Activated T-helper 1 cell treated with anti-CD3 and anti-CD28 coated beads, Interleukin-12 subunit alpha, Interleukin-12 subunit beta, Interleukin-2, Interleukin-4 antibody, amounts not matched to agents 30 ng/mL and 10 ng/mL and 1 ng/mL, durations not matched to agents 14 hours and 24 hours and 36 hours (primary cell): Measurements from ENCODE around the gene CLCNKA. TPM values are rescaled to one million over a fixed set of nuclear protein-coding genes. Genes with fewer than 3 reads are reported as not detected.

Source experiments
- DNase-seq: peaks from one replicate; pipeline ENCODE4 v3.0.0; 2021; ENCODE audit warnings: low spot score
- H3K27ac Mint-ChIP-seq: one replicate; pipeline ENCODE4 v1.8.0; 2021; ENCODE audit warnings: mild to moderate bottlenecking, mixed read lengths
- H3K27me3 Mint-ChIP-seq: one replicate; pipeline ENCODE4 v1.8.0; 2022; ENCODE audit warnings: mild to moderate bottlenecking, moderate library complexity, mixed read lengths; ENCODE audit not compliant: insufficient read depth
- H3K36me3 Mint-ChIP-seq: one replicate; pipeline ENCODE4 v1.8.0; 2021; ENCODE audit warnings: low read depth, mixed read lengths
- H3K4me1 Mint-ChIP-seq: one replicate; pipeline ENCODE4 v1.8.0; 2021; ENCODE audit warnings: low read depth, mixed read lengths
- H3K4me3 Mint-ChIP-seq: one replicate; pipeline ENCODE4 v1.8.0; 2021; ENCODE audit warnings: mild to moderate bottlenecking, moderate library complexity, mixed read lengths
- H3K9me3 Mint-ChIP-seq: one replicate; pipeline ENCODE4 v1.8.0; 2021; ENCODE audit warnings: mixed read lengths
- intact Hi-C: fragments of 100-400 bp; cut with micrococcal nuclease; formaldehyde crosslinking; loops from one replicate; pipeline ENCODE4 v1.15.1; 2024
- total RNA-seq: library from RNA; stranded (reverse); gene quantifications from 2 replicates; pipeline ENCODE4 v1.2.3, GENCODE V29; 2022

CLCNKA gene
- total RNA-seq, 1 donor from 2014 or later: not detected

GRCh38 chr1:16077406-16078245 is 55.8 kb downstream of the CLCNKA start:
- Mint-ChIP-seq H3K9me3 (no peaks in the 10 kb centered on the region), H3K4me1 (peaks cover 19% of the 10 kb centered on the region), H3K4me3 (no peak overlapping the region), H3K36me3 (no peaks in the 10 kb centered on the region), H3K27me3 (peaks cover 11% of the 10 kb centered on the region), H3K27ac (no peak overlapping the region)
- intact Hi-C loops: loop anchor here (2.0 kb wide), 1 partner anchor 159 kb away; the partner anchor contains the start of gene CPLANE2
- DNase-seq: no peak

GRCh38 chr1:16078925-16079656 is 57.3 kb downstream of the CLCNKA start:
- Mint-ChIP-seq H3K9me3 (no peaks in the 10 kb centered on the region), H3K4me3 (peak overlapping the region; percentile 69), H3K4me1 (peaks cover 13% of the 10 kb centered on the region), H3K36me3 (no peaks in the 10 kb centered on the region), H3K27ac (peak overlapping the region; percentile 84), H3K27me3 (peaks cover 4% of the 10 kb centered on the region)
- peak; percentile 69 for DNase-seq
- intact Hi-C loops: loop anchor here (1.0 to 2.0 kb wide), 4 partner anchors 108 to 284 kb away; partner anchors contain the start of gene CPLANE2

DNA sequence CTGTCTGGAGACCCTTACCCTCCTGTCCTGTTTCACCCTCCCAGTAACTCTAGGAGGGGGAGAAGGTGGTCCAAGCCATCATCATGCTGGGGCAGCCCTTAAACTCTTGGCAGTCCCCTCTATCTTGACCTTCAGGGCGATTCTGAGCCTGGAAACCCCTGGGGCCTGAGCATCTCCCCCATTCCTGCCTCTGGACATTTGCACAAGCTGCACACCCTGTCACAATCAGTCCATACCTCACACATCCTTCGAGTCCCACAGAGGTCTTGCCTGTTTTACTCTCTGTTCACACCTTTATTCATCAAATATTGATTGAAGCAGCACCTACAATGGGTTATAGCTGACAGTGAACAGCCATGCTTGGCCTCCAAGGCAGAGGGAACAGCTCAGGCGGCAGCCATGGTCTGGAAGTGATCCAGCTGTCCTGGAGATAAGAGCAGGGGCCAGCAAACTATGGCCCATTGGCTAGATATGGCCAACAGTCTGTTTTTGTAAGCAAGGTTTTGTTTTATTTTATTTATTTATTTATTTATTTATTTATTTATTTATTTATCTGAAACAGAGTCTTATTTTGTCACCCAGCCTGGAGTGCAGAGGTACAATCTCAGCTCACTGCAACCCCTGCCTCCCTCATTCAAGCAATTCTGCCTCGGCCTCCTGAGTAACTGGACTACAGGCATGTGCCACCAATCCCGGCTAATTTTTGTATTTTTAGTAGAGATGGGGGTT is 58.8 kb downstream of the CLCNKA start:
- intact Hi-C loops: no loop called here
- H3K9me3 Mint-ChIP-seq: no peaks in the 10 kb centered on the region
- no peaks in the 10 kb centered on the region for H3K27me3 Mint-ChIP-seq
- H3K4me1 Mint-ChIP-seq: peaks cover 8% of the 10 kb centered on the region
- H3K27ac Mint-ChIP-seq: no peak overlapping the region
- no peak for DNase-seq
- H3K4me3 Mint-ChIP-seq: no peak overlapping the region
- no peaks in the 10 kb centered on the region for H3K36me3 Mint-ChIP-seq

- no peaks in the 10 kb centered on the region for H3K27me3 Mint-ChIP-seq
- no peak overlapping the region for H3K4me3 Mint-ChIP-seq
- no peaks in the 10 kb centered on the region for H3K36me3 Mint-ChIP-seq
- no peaks in the 10 kb centered on the region for H3K9me3 Mint-ChIP-seq
- peaks cover 8% of the 10 kb centered on the region for H3K4me1 Mint-ChIP-seq
- intact Hi-C loops: no loop called here
- DNase-seq: no peak
- H3K27ac Mint-ChIP-seq: no peak overlapping the region
These were observed 59.8 kb downstream of the CLCNKA start for GRCh38 chr1:16081636-16082035.

DNA sequence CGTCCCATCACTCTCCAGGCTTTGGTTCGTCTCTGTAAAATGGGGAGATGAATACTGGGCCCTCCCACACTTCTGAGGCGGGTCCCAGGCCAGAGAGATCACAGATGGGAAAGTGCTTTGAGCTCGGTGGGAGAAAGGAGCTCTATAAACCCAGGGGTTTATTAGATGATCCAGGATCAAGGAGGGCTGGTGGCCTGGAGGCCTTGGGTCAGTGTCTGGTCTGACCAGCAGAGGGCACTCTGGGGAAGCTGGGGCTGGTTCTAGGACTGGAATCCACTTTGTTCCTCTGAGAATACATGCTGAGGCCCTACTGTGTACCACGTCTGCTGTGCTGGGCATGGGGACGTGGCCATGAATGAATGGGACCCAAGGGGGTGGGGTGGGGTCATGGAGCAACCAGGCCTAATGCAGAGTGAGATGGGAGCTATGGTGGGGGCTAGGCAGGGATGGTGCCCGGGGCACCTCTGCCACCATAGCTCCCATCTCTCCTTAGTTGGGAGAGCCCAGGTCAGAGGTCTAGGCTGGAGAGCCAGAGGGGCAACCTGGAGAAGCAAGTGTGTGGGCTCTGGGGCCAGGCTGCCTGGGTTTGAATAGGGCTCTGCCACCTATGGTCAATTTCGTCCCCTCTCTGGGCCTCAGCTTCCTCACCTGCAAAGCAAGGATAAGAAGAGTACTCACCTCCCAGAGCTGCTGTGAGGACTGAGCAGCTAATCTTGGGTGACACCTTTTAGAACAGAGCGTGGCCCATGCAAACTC is 60.6 kb downstream of the CLCNKA start:
- Mint-ChIP-seq H3K4me3 (no peak overlapping the region), H3K36me3 (no peaks in the 10 kb centered on the region), H3K27me3 (peaks cover 2% of the 10 kb centered on the region), H3K9me3 (no peaks in the 10 kb centered on the region), H3K4me1 (peaks cover 8% of the 10 kb centered on the region), H3K27ac (no peak overlapping the region)
- intact Hi-C loops: no loop called here
- DNase-seq: peak; percentile 44

DNA sequence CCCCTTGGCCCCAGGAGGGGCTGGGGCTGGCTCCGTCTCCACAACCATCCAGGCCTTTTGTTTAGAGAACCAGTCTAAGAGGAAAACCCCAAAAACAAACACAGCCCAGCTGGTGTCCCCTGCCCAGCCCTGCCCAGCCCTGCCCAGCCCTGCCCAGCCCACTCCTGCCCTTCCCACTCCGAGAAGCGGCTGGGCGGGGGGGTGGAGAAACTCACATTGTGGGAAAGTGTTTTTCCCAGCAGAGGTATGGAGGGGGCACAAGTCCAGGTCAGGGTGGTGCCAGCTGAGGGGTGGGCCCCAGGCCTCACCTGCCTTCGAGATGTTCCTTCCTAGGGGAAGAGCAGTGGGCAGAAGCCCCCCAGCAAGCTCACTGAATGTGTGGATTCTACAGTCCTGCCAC is 61.6 kb downstream of the CLCNKA start:
- H3K36me3 Mint-ChIP-seq: no peaks in the 10 kb centered on the region
- H3K4me3 Mint-ChIP-seq: no peak overlapping the region
- peaks cover 8% of the 10 kb centered on the region for H3K4me1 Mint-ChIP-seq
- H3K9me3 Mint-ChIP-seq: no peaks in the 10 kb centered on the region
- intact Hi-C loops: no loop called here
- peaks cover 2% of the 10 kb centered on the region for H3K27me3 Mint-ChIP-seq
- H3K27ac Mint-ChIP-seq: no peak overlapping the region
- DNase-seq: no peak

Other genes starting within 250 kb of the CLCNKA start
- 1.3 and 1.5 TPM in 2 replicates for gene UQCRHL, start 214.4 kb upstream of the CLCNKA start, total RNA-seq
- gene SPEN, start 174.3 kb upstream of the CLCNKA start, total RNA-seq: 81.9 and 87.6 TPM in 2 replicates
- 62.6 and 68.8 TPM in 2 replicates for gene ZBTB17, start 45.9 kb upstream of the CLCNKA start, total RNA-seq
- gene SRARP, start 17.8 kb upstream of the CLCNKA start, total RNA-seq: not detected in 2 replicates
- gene HSPB7, start 4.0 kb upstream of the CLCNKA start, total RNA-seq: not detected in 2 replicates
- not detected in 2 replicates for gene CLCNKB, start 21.7 kb downstream of the CLCNKA start, total RNA-seq
- 0.56 and 0.57 TPM in 2 replicates for gene FAM131C, start 51.6 kb downstream of the CLCNKA start, total RNA-seq
- not detected in 2 replicates for gene EPHA2, start 134.0 kb downstream of the CLCNKA start, total RNA-seq
- gene ARHGEF19, start 190.6 kb downstream of the CLCNKA start, total RNA-seq: 7.9 and 11.2 TPM in 2 replicates
- 3.8 and 4.1 TPM in 2 replicates for gene CPLANE2, start 215.1 kb downstream of the CLCNKA start, total RNA-seq